ENCODE results near the gene MEI1.

The MEI1 gene

DNA sequence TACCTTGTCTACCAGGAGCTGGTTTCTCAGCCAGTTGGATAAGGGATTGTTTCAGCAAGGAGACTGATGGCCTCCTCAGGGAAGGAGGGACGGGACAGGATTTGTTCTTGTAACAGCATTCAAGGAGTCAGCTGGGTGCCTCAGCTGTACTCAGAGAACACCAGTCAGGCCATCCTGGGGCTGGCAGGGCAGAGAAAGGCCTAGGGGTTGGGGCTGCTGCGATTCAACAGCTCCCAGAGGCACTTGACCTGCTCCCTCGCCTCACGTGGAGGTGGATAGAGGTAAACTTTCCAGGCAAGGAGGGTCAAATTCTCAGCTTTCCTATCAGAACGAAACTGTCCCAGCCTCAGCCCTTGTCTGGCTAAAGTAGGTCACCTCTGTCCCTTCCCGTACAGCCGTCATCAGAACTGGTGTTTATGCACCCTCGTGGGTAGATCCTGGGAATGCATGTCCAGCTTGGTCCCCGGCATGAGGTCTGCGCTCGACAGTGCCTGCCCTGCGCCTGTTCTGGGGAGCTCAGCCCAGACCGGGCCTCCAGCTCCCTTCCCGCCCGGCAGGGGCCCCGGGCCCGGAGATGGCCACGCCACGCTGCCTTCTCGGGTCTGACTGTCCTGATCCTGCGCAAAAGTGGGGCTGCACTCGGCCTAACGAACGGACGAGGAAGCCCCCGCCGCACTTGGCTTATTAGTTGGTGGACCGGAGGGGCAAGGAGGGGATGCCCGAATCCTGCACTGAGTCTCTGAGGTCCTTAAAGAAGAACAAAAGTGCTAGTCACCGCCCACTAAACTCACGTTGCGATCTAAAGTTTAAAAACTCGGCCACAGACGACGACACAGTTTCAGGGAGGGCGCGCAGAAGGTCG is 100.4 kb downstream of the MEI1 start:
- peak; percentile 22 for DNase-seq (ENCODE audit: low read depth)
- TF ChIP-seq, protein P1, sequence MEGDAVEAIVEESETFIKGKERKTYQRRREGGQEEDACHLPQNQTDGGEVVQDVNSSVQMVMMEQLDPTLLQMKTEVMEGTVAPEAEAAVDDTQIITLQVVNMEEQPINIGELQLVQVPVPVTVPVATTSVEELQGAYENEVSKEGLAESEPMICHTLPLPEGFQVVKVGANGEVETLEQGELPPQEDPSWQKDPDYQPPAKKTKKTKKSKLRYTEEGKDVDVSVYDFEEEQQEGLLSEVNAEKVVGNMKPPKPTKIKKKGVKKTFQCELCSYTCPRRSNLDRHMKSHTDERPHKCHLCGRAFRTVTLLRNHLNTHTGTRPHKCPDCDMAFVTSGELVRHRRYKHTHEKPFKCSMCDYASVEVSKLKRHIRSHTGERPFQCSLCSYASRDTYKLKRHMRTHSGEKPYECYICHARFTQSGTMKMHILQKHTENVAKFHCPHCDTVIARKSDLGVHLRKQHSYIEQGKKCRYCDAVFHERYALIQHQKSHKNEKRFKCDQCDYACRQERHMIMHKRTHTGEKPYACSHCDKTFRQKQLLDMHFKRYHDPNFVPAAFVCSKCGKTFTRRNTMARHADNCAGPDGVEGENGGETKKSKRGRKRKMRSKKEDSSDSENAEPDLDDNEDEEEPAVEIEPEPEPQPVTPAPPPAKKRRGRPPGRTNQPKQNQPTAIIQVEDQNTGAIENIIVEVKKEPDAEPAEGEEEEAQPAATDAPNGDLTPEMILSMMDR (IDR thresholded peaks at IDR 0.05; ENCODE audit: low read length, missing control alignments), result no peak

DNA sequence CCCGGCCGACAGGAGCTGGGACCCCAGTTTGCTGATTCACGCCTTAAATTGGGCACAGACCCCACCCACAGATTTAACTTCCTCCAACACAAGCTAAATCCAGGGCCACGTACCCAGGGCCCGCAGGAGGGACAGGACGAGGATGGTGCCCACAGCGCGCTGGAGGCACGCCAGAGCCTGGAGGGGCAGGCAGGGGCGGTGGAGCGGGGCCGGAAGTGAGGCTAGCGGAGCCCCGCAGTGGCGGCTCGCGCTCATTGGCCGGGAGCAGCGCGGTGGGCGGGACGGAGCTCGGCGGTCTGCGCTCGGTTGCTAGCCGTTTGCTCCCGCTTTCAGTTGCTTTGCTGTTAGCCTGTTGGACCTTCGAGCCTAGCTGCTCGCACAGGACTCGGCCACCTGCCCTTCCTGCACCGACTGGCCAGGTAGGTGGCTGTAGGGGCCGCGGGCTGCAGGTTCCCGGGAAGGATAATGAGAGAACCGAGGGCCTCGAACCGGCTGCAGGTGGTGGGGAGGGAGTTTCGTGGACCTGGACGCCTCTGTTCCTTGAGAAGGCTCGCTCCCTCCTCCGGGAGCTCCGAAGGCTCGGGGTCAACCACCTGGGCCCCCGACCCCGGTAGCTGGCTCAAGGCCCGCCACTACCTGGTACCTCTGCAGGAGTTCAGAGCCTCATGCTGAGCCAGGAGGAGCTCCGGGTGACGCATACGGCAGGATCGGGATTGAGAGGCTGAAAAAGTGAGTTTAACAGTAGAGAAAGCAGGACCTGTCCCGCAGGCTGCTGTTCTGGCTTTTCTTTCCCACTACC is 101.2 kb downstream of the MEI1 start, which contains the start of gene CCDC134:
TSS of gene CCDC134 (plus strand) at position 332 of the 799 bp plus-strand sequence. CDS start 8,212 bp downstream, outside the sequence.
- DNase-seq (ENCODE audit: low read depth), result peak; percentile 77
- H3K4me3 ChIP-seq (replicated peaks; ENCODE audit: low read depth, low read length), result peak within 1 kb of the TSS; percentile 79
- TF ChIP-seq, protein P1 (IDR thresholded peaks at IDR 0.05; ENCODE audit: low read length, missing control alignments), result no peak

More for the DNA sequence above, 100.4 kb downstream of the MEI1 start:
- peak overlapping the region; percentile 79 for H3K4me3 ChIP-seq (replicated peaks; ENCODE audit: low read depth, low read length)

DNA sequence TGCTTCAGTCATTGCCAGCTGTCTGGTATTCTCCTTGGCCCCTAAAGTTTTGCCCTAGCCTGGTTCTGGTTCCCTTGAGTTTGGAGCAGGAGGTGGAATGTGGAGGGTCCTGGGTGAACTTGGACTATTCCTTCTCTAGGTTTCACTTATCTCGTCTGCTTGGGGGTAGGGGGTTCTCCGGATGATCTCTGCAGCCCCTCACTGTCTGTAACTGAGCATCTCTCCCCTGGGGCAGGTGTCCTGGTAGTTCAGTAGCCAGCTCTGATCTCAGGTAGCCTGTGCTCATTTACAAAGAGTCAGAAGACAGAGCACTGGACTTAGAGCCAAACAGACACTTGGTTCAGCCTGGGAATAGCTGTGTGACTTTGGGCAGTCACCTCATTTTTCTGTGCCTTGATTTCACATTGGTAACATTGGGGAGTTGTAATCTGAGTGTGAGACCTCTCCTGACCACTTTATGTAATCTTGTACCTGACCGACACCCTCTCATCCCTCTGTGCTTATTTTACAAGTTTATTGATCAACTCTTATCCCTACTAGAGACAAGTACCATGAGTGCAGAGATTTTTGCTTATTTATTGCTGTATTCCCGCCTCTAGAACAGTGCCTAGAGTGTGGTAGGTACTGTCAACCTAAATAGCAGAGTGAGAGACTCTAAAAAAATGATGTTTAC is 102.0 kb downstream of the MEI1 start:
- peak overlapping the region; percentile 79 for H3K4me3 ChIP-seq (replicated peaks; ENCODE audit: low read depth, low read length)
- TF ChIP-seq, protein P1 (IDR thresholded peaks at IDR 0.05; ENCODE audit: low read length, missing control alignments), result no peak
- DNase-seq (ENCODE audit: low read depth), result no peak

DNA sequence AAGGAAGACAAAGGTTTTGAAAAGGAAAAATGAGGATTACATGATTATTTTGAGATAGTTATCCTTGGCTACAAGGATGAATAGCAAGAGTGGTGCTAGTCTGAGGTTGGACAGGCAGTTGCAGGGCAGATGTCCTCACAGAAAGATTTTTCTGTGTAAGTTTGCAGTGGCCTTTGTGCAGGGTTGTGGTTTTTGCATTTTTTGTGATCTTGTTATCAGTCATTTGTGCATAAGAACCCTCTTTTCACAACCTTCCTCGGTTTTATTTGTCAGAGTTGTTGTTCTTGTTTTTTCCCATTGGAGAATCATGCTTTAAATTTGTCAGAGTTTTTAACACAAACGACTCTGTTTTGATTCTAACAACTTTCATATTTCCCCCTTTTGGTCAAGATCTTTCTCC is 102.6 kb downstream of the MEI1 start:
- TF ChIP-seq, protein P1 (IDR thresholded peaks at IDR 0.05; ENCODE audit: low read length, missing control alignments), result no peak
- no peak for DNase-seq (ENCODE audit: low read depth)
- H3K4me3 ChIP-seq (replicated peaks; ENCODE audit: low read depth, low read length), result no peak overlapping the region

DNA sequence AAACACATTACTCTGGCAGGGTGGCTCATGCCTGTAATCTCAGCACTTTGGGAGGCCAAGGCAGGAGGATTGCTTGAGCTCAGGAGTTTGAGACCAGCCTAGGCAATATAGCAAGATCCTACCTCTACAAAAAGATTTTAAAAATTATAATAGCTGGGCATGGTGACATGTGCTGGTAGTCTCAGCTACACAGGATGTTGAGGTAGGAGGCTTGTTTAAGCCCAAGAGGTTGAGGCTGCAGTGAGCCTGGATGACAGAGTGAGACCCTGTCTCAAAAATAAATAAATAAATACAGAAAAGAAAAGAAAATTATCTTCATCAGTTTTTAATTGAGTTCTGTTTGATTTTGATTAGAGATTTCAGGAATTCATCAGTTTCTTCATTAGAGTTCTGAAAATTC is 106.3 kb downstream of the MEI1 start:
- H3K4me3 ChIP-seq (replicated peaks; ENCODE audit: low read depth, low read length), result no peak overlapping the region
- TF ChIP-seq, protein P1 (IDR thresholded peaks at IDR 0.05; ENCODE audit: low read length, missing control alignments), result no peak
- no peak for DNase-seq (ENCODE audit: low read depth)

DNA sequence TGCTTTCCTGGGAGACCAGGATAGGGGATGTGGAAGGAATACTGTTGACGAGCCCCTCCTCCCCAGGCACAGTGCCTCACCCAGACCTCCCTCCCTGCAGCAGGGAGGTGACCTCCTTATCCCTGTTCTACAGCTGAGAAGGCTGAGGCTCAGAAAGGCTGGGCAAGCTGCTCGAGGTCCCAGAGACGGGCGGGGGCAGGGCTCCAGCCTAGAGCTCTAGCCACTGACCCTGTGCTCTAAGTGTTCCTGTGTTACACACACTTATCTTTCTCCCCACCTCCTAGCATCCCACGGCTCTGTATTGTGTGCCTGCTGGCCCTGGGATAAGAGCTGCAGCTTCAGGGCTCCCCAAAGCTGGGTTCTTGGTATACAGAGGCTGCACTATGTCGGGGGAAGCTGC is 109.1 kb downstream of the MEI1 start:
- DNase-seq (ENCODE audit: low read depth), result no peak
- TF ChIP-seq, protein P1 (IDR thresholded peaks at IDR 0.05; ENCODE audit: low read length, missing control alignments), result no peak

More for the DNA sequence above, 109.1 kb downstream of the MEI1 start:
- no peak overlapping the region for H3K4me3 ChIP-seq (replicated peaks; ENCODE audit: low read depth, low read length)

All from fibroblast of pulmonary artery (primary cell).